Nephron (organoid): ENCODE measurements around the gene LAMB2.

Source experiments
- H3K27ac Mint-ChIP-seq, 3 experiments: 2 replicates each; pipeline ENCODE4 v1.8.0; 2020; ENCODE audit warnings: mixed read lengths in 3 of 3, mild to moderate bottlenecking in 2 of 3, moderate library complexity in 1 of 3
- H3K27me3 Mint-ChIP-seq: 2 replicates; pipeline ENCODE4 v1.8.0; 2021; ENCODE audit warnings: low read depth, mild to moderate bottlenecking, moderate library complexity, mixed read lengths
- H3K36me3 Mint-ChIP-seq: 2 replicates; pipeline ENCODE4 v1.8.0; 2020; ENCODE audit warnings: low read depth, mixed read lengths
- H3K4me1 Mint-ChIP-seq: 2 replicates; pipeline ENCODE4 v1.8.0; 2020; ENCODE audit warnings: mixed read lengths
- H3K4me3 Mint-ChIP-seq, 3 experiments: 2 replicates each; pipeline ENCODE4 v1.8.0; 2020; ENCODE audit warnings: mild to moderate bottlenecking in 3 of 3, mixed read lengths in 3 of 3, moderate library complexity in 2 of 3
- H3K9me3 Mint-ChIP-seq: 2 replicates; pipeline ENCODE4 v1.8.0; 2020; ENCODE audit warnings: mixed read lengths
- CTCF ChIP-seq, 3 experiments: fragments of 200-600 bp; sonication (generic); IDR thresholded peaks; one replicate each; pipeline ENCODE4 v1.5.0; 2021; ENCODE audit warnings: antibody characterized with exemption in 3 of 3; ENCODE audit not compliant: unreplicated experiment in 3 of 3

LAMB2 gene

GRCh38 chr3:49132437-49133225 is at the start of gene LAMB2:
Gene LAMB2, minus strand, starts transcription at chr3:49133050. Its CDS starts 183 bp downstream, at chr3:49132867.
- no peaks in the 10 kb centered on the region for H3K27me3 Mint-ChIP-seq

GRCh38 chr3:49181351-49181750 is 48.5 kb upstream of the LAMB2 start:
- H3K4me1 Mint-ChIP-seq: peaks cover 7% of the 10 kb centered on the region
- H3K27me3 Mint-ChIP-seq: no peaks in the 10 kb centered on the region
- no peak for TF ChIP-seq CTCF (IDR thresholded peaks at IDR 0.05; ENCODE audit: unreplicated experiment in 3 of 3)
- no peaks in the 10 kb centered on the region for H3K9me3 Mint-ChIP-seq
- peak overlapping the region in 1 of 3 experiments; percentile 52 for H3K27ac Mint-ChIP-seq
- H3K36me3 Mint-ChIP-seq: peaks cover 8% of the 10 kb centered on the region
- H3K4me3 Mint-ChIP-seq: no peak overlapping the region

More at GRCh38 chr3:49132437-49133225, at the start of gene LAMB2:
- Mint-ChIP-seq H3K36me3 (peaks cover 19% of the 10 kb centered on the region), H3K27ac (peak within 1 kb of the TSS; percentile 77 to 98 (median 88)), H3K4me1 (peaks cover 19% of the 10 kb centered on the region), H3K9me3 (no peaks in the 10 kb centered on the region), H3K4me3 (peak within 1 kb of the TSS; percentile 98 to 99 (median 98))
- TF ChIP-seq CTCF (IDR thresholded peaks at IDR 0.05; ENCODE audit: unreplicated experiment in 3 of 3): no peak

GRCh38 chr3:49180116-49180515 is 47.3 kb upstream of the LAMB2 start:
- H3K27me3 Mint-ChIP-seq: no peaks in the 10 kb centered on the region
- TF ChIP-seq CTCF (IDR thresholded peaks at IDR 0.05; ENCODE audit: unreplicated experiment in 3 of 3): no peak
- H3K4me1 Mint-ChIP-seq: peaks cover 10% of the 10 kb centered on the region
- H3K27ac Mint-ChIP-seq: no peak overlapping the region
- peaks cover 19% of the 10 kb centered on the region for H3K36me3 Mint-ChIP-seq
- no peaks in the 10 kb centered on the region for H3K9me3 Mint-ChIP-seq
- no peak overlapping the region for H3K4me3 Mint-ChIP-seq

GRCh38 chr3:49177073-49177472 is 44.2 kb upstream of the LAMB2 start:
- Mint-ChIP-seq H3K27me3 (no peaks in the 10 kb centered on the region), H3K9me3 (no peaks in the 10 kb centered on the region), H3K27ac (peak overlapping the region in 1 of 3 experiments; percentile 49), H3K36me3 (peaks cover 26% of the 10 kb centered on the region), H3K4me1 (peaks cover 33% of the 10 kb centered on the region), H3K4me3 (no peak overlapping the region)
- no peak for TF ChIP-seq CTCF (IDR thresholded peaks at IDR 0.05; ENCODE audit: unreplicated experiment in 3 of 3)

- H3K4me1 Mint-ChIP-seq: peaks cover 46% of the 10 kb centered on the region
- peaks cover 26% of the 10 kb centered on the region for H3K36me3 Mint-ChIP-seq
- peaks cover under 1% of the 10 kb centered on the region for H3K27me3 Mint-ChIP-seq
- TF ChIP-seq CTCF (IDR thresholded peaks at IDR 0.05; ENCODE audit: unreplicated experiment in 3 of 3): no peak
- H3K27ac Mint-ChIP-seq: peak overlapping the region; percentile 20 to 57 (median 29)
- no peaks in the 10 kb centered on the region for H3K9me3 Mint-ChIP-seq
- peak overlapping the region in 2 of 3 experiments; percentile 5 to 19 for H3K4me3 Mint-ChIP-seq
Observed at GRCh38 chr3:49175530-49175929, 42.7 kb upstream of the LAMB2 start.
